Mesothelial cell of epicardium (in vitro differentiated cells): ENCODE measurements around the gene FANCC. TPM values are rescaled to one million over a fixed set of nuclear protein-coding genes. Genes with fewer than 3 reads are reported as not detected.

ENCODE experiments used
- DNase-seq, 2 experiments: peaks; one replicate each; pipeline ENCODE4 v3.0.0; 2021; ENCODE audit warnings: low spot score in 2 of 2; ENCODE audit not compliant: unreplicated experiment in 2 of 2
- H3K27ac Mint-ChIP-seq: 2 replicates; pipeline ENCODE4 v1.8.0; 2021; ENCODE audit warnings: mixed read lengths
- H3K27me3 Mint-ChIP-seq: 2 replicates; pipeline ENCODE4 v1.8.0; 2021; ENCODE audit warnings: low read depth, mixed read lengths
- H3K36me3 Mint-ChIP-seq: 2 replicates; pipeline ENCODE4 v1.8.0; 2021; ENCODE audit warnings: mixed read lengths
- H3K4me1 Mint-ChIP-seq: 2 replicates; pipeline ENCODE4 v1.8.0; 2021; ENCODE audit warnings: mixed read lengths
- H3K4me3 Mint-ChIP-seq: 2 replicates; pipeline ENCODE4 v1.8.0; 2021; ENCODE audit warnings: mild to moderate bottlenecking, moderate library complexity, mixed read lengths
- H3K9me3 Mint-ChIP-seq: 2 replicates; pipeline ENCODE4 v1.8.0; 2021; ENCODE audit warnings: mixed read lengths
- CTCF ChIP-seq: fragments of 200-600 bp; sonication (generic); IDR thresholded peaks from one replicate; pipeline ENCODE4 v1.5.0; 2021; ENCODE audit warnings: antibody characterized with exemption; ENCODE audit not compliant: unreplicated experiment
- total RNA-seq: library from RNA; stranded (reverse); gene quantifications from 3 replicates; pipeline ENCODE4 v1.2.1, GENCODE V29; 2021

Gene FANCC
- total RNA-seq, 1 donor from 2014 or later: 22.5 TPM

- TF ChIP-seq CTCF: no peak
- peak in 1 of 2 experiments; percentile 13 for DNase-seq
- Mint-ChIP-seq H3K9me3 (no peaks in the 10 kb centered on the region), H3K27me3 (no peaks in the 10 kb centered on the region), H3K27ac (peak overlapping the region; percentile 79), H3K36me3 (peaks cover 19% of the 10 kb centered on the region), H3K4me1 (peaks cover 28% of the 10 kb centered on the region), H3K4me3 (no peak overlapping the region)
Measured at GRCh38 chr9:95078939-95079338, 238.6 kb downstream of the FANCC start.

GRCh38 chr9:95078511-95078910, 239.0 kb downstream of the FANCC start:
- Mint-ChIP-seq H3K4me3 (no peak overlapping the region), H3K9me3 (no peaks in the 10 kb centered on the region), H3K27ac (peak overlapping the region; percentile 79), H3K4me1 (peaks cover 28% of the 10 kb centered on the region), H3K36me3 (peaks cover 16% of the 10 kb centered on the region), H3K27me3 (no peaks in the 10 kb centered on the region)
- no peak for TF ChIP-seq CTCF
- DNase-seq: no peak

GRCh38 chr9:95077766-95078370, 239.6 kb downstream of the FANCC start:
- no peak for TF ChIP-seq CTCF
- peak overlapping the region; percentile 79 for H3K27ac Mint-ChIP-seq
- H3K36me3 Mint-ChIP-seq: peaks cover 14% of the 10 kb centered on the region
- peaks cover 28% of the 10 kb centered on the region for H3K4me1 Mint-ChIP-seq
- H3K27me3 Mint-ChIP-seq: no peaks in the 10 kb centered on the region
- no peaks in the 10 kb centered on the region for H3K9me3 Mint-ChIP-seq
- DNase-seq: no peak
- H3K4me3 Mint-ChIP-seq: no peak overlapping the region

- peak overlapping the region; percentile 79 for H3K27ac Mint-ChIP-seq
- no peaks in the 10 kb centered on the region for H3K9me3 Mint-ChIP-seq
- DNase-seq: peak in 1 of 2 experiments; percentile 11
- H3K36me3 Mint-ChIP-seq: peaks cover 8% of the 10 kb centered on the region
- H3K27me3 Mint-ChIP-seq: no peaks in the 10 kb centered on the region
- H3K4me3 Mint-ChIP-seq: no peak overlapping the region
- TF ChIP-seq CTCF: no peak
- peaks cover 28% of the 10 kb centered on the region for H3K4me1 Mint-ChIP-seq
Measured at GRCh38 chr9:95077053-95077765, 240.3 kb downstream of the FANCC start.

GRCh38 chr9:95076696-95077052, 240.8 kb downstream of the FANCC start:
- H3K27ac Mint-ChIP-seq: peak overlapping the region; percentile 79
- H3K27me3 Mint-ChIP-seq: no peaks in the 10 kb centered on the region
- DNase-seq: no peak
- no peaks in the 10 kb centered on the region for H3K9me3 Mint-ChIP-seq
- peaks cover 5% of the 10 kb centered on the region for H3K36me3 Mint-ChIP-seq
- TF ChIP-seq CTCF: no peak
- H3K4me1 Mint-ChIP-seq: peaks cover 28% of the 10 kb centered on the region
- no peak overlapping the region for H3K4me3 Mint-ChIP-seq
